ENCODE data around the gene KNL1. TPM values are rescaled to one million over a fixed set of nuclear protein-coding genes. Genes with fewer than 3 reads are reported as not detected.

The KNL1 gene
- total RNA-seq, 1 experiment from 2014 or later, result 19.7 TPM

GRCh38 chr15:40660686-40661085 lies 66.6 kb downstream of the KNL1 start:
- Histone ChIP-seq H3K4me1 (ENCODE audit: insufficient read depth, low read length) (no peaks in the 10 kb centered on the region), H3K9me3 (ENCODE audit: control insufficient read depth, low read depth, low read length) (no peaks in the 10 kb centered on the region), H2AK5ac (ENCODE audit: insufficient read length, low read length) (no peak overlapping the region), H3K79me2 (ENCODE audit: insufficient read depth, low read length) (no peaks in the 10 kb centered on the region), H3K23ac (ENCODE audit: insufficient read length, low read depth, low read length) (no peak overlapping the region), H4K91ac (ENCODE audit: insufficient read length, low read depth, low read length) (no peak overlapping the region), H3K9ac (ENCODE audit: extremely low read depth, insufficient read length, low read length) (no peak overlapping the region), H2BK15ac (ENCODE audit: low read depth, low read length) (no peak overlapping the region), H3K4me2 (ENCODE audit: insufficient read depth, insufficient read length, low read length) (no peak overlapping the region), H2AFZ (ENCODE audit: low read length) (no peak overlapping the region), H2BK120ac (ENCODE audit: low read depth, low read length, poor library complexity, severe bottlenecking) (no peak overlapping the region), H3K79me1 (ENCODE audit: insufficient read depth, low read depth, low read length, poor library complexity, severe bottlenecking) (no peaks in the 10 kb centered on the region), H3T11ph (ENCODE audit: low read length) (no peak overlapping the region), H4K5ac (ENCODE audit: insufficient read length, low read depth, low read length) (no peak overlapping the region), H4K20me1 (ENCODE audit: control insufficient read depth, insufficient read depth, insufficient read length) (no peaks in the 10 kb centered on the region), H3K18ac (ENCODE audit: insufficient read length, low read depth, low read length) (no peak overlapping the region), H4K8ac (replicated peaks; ENCODE audit: insufficient read length, low read depth, low read length) (no peak overlapping the region), H2BK12ac (ENCODE audit: insufficient read length, low read depth, low read length) (no peak overlapping the region), H2BK20ac (ENCODE audit: low read depth, low read length, poor library complexity, severe bottlenecking) (no peak overlapping the region), H3K23me2 (ENCODE audit: insufficient read length, low read depth, low read length, poor library complexity, severe bottlenecking) (no peaks in the 10 kb centered on the region), H3K56ac (ENCODE audit: insufficient read length, low read depth, low read length) (no peak overlapping the region), H3K27ac (ENCODE audit: insufficient read length, low read depth, low read length) (no peak overlapping the region), H3K27me3 (ENCODE audit: insufficient read depth, low read length) (no peaks in the 10 kb centered on the region), H2BK5ac (ENCODE audit: insufficient read length, low read length) (no peak overlapping the region), H3K14ac (ENCODE audit: insufficient read depth, low read length) (no peak overlapping the region), H3K4ac (ENCODE audit: low read depth, low read length) (no peak overlapping the region)
- Mint-ChIP-seq H3K27ac (no peak overlapping the region), H3K9me3 (no peaks in the 10 kb centered on the region), H3K36me3 (ENCODE audit: insufficient read depth in 1 of 3, low read depth in 3 of 3) (peaks cover 4 to 32% (median 23%) of the 10 kb centered on the region in 3 experiments; a peak in 6 of 7 replicates), H3K27me3 (ENCODE audit: low read depth) (no peaks in the 10 kb centered on the region), H3K4me1 (no peaks in the 10 kb centered on the region), H3K4me3 (no peak overlapping the region)
- no peak for TF ChIP-seq CTCF (conservative IDR thresholded peaks at IDR 0.05)
- WGBS (ENCODE audit: extremely low coverage, insufficient read length, low lambda C conversion rate), result no CpG with 5 or more reads among the region's 5 CpGs
- DNase-seq, result no peak
